ENCODE data around the gene DYNLT5. TPM values are rescaled to one million over a fixed set of nuclear protein-coding genes. Genes with fewer than 3 reads are reported as not detected.

Gene DYNLT5
- total RNA-seq, 1 experiment from 2014 or later: not detected

DNA sequence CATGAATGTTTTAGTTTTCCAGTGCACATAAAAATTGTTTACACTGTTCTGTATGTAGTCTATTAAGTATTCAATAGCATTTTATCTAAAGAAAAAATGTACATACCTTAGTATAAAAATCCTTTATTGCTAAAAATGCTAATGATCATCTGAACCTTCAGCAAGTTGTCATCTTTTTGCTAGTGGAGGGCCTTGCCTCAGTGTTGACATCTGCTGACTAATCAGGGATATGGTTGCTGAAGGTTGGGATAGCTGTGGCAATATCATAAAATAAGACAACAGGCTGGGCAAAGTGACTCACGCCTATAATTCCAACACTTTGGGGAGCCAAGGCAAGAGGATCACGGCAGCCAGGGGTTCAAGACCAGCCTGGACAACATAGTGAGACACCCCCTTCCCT lies 9.0 kb downstream of the DYNLT5 start:
- no peak overlapping the region for H3K4me2 ChIP-seq (ENCODE audit: low read length)
- ChIA-PET CTCF (interaction anchor here (3.6 to 5.4 kb wide), 2 partner anchors 388 to 451 kb away, joined by 17 to 42 read pairs; no protein-coding TSS in a partner anchor), RAD21 (ENCODE audit: low non-redundant PET in 1 of 2, low total read pairs in 2 of 2, uncharacterized antibody in 2 of 2, unreplicated experiment in 2 of 2) (no interaction called here), POLR2A (no interaction called here)
- ATAC-seq (no peak), DNase-seq (ENCODE audit: low read depth, low spot score) (no peak)
- no peaks in the 10 kb centered on the region for H4K20me1 ChIP-seq (ENCODE audit: insufficient read depth)
- no peaks in the 10 kb centered on the region for H3K27me3 ChIP-seq (ENCODE audit: insufficient read depth, low read length)
- H3K79me2 ChIP-seq (ENCODE audit: insufficient read depth, low read length): no peaks in the 10 kb centered on the region
- intact Hi-C loops (cut with micrococcal nuclease): no loop called here
- no peaks in the 10 kb centered on the region for H3K9me3 ChIP-seq (ENCODE audit: control insufficient read depth in 1 of 2, insufficient read depth in 1 of 2, low read depth in 1 of 2, low read length in 2 of 2)
- BruUV-seq (replicated peaks): no TSS peak
- H2AFZ ChIP-seq (ENCODE audit: low read depth, low read length, poor library complexity, severe bottlenecking): no peak overlapping the region
- H3K27ac ChIP-seq (ENCODE audit: low read depth, low read length): no peak overlapping the region
- no peaks in the 10 kb centered on the region for H3K36me3 ChIP-seq (ENCODE audit: control insufficient read depth in 1 of 2, insufficient read depth in 2 of 2, low read length in 2 of 2)
- H3K4me3 ChIP-seq (replicated peaks in 1 of 2; ENCODE audit: low read depth in 1 of 2, low read length in 2 of 2): no peak overlapping the region
- H3K9ac ChIP-seq (ENCODE audit: low read length): no peak overlapping the region
- no peak for TF ChIP-seq CBX3 (IDR thresholded peaks at IDR 0.05; ENCODE audit: low read depth)
- no peak for TF ChIP-seq EGR1 (IDR thresholded peaks at IDR 0.05; ENCODE audit: low read depth)
- no peak for TF ChIP-seq ZFX (IDR thresholded peaks at IDR 0.05)
- TF ChIP-seq FOSL1 (IDR thresholded peaks at IDR 0.05; ENCODE audit: low read depth): no peak
- no peak for TF ChIP-seq SP1 (IDR thresholded peaks at IDR 0.05; ENCODE audit: low read depth)
- TF ChIP-seq, protein P1, sequence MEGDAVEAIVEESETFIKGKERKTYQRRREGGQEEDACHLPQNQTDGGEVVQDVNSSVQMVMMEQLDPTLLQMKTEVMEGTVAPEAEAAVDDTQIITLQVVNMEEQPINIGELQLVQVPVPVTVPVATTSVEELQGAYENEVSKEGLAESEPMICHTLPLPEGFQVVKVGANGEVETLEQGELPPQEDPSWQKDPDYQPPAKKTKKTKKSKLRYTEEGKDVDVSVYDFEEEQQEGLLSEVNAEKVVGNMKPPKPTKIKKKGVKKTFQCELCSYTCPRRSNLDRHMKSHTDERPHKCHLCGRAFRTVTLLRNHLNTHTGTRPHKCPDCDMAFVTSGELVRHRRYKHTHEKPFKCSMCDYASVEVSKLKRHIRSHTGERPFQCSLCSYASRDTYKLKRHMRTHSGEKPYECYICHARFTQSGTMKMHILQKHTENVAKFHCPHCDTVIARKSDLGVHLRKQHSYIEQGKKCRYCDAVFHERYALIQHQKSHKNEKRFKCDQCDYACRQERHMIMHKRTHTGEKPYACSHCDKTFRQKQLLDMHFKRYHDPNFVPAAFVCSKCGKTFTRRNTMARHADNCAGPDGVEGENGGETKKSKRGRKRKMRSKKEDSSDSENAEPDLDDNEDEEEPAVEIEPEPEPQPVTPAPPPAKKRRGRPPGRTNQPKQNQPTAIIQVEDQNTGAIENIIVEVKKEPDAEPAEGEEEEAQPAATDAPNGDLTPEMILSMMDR (IDR thresholded peaks at IDR 0.05 in 2 of 3, conservative IDR thresholded peaks at IDR 0.05 in 1 of 3; ENCODE audit: borderline replicate concordance in 1 of 3, insufficient read depth in 1 of 3, low read depth in 2 of 3, low read length in 2 of 3): no peak
- no peak for TF ChIP-seq ZNF274 (IDR thresholded peaks at IDR 0.05; ENCODE audit: low read depth, low read length)
- no peak for TF ChIP-seq EZH2phosphoT487 (IDR thresholded peaks at IDR 0.05; ENCODE audit: borderline replicate concordance)
- no peak for TF ChIP-seq RAD21 (IDR thresholded peaks at IDR 0.05; ENCODE audit: low read depth)
- TF ChIP-seq CEBPB (IDR thresholded peaks at IDR 0.05; ENCODE audit: low read depth): no peak
- TF ChIP-seq, protein P2, sequence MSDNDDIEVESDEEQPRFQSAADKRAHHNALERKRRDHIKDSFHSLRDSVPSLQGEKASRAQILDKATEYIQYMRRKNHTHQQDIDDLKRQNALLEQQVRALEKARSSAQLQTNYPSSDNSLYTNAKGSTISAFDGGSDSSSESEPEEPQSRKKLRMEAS (IDR thresholded peaks at IDR 0.05): no peak
- TF ChIP-seq YY1 (IDR thresholded peaks at IDR 0.05; ENCODE audit: extremely low read depth, insufficient replicate concordance, low read depth, low read length): no peak
- no peak for TF ChIP-seq SRF (IDR thresholded peaks at IDR 0.05; ENCODE audit: low read depth)
- no peak for TF ChIP-seq SIN3A (IDR thresholded peaks at IDR 0.05; ENCODE audit: low read depth)
- TF ChIP-seq, protein P3, sequence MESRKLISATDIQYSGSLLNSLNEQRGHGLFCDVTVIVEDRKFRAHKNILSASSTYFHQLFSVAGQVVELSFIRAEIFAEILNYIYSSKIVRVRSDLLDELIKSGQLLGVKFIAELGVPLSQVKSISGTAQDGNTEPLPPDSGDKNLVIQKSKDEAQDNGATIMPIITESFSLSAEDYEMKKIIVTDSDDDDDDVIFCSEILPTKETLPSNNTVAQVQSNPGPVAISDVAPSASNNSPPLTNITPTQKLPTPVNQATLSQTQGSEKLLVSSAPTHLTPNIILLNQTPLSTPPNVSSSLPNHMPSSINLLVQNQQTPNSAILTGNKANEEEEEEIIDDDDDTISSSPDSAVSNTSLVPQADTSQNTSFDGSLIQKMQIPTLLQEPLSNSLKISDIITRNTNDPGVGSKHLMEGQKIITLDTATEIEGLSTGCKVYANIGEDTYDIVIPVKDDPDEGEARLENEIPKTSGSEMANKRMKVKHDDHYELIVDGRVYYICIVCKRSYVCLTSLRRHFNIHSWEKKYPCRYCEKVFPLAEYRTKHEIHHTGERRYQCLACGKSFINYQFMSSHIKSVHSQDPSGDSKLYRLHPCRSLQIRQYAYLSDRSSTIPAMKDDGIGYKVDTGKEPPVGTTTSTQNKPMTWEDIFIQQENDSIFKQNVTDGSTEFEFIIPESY (IDR thresholded peaks at IDR 0.05; ENCODE audit: extremely low read depth, insufficient replicate concordance, low read length): no peak
- no peak for TF ChIP-seq EZH2 (IDR thresholded peaks at IDR 0.05)
- TF ChIP-seq JUND (IDR thresholded peaks at IDR 0.05): no peak
- H3K4me1 ChIP-seq (ENCODE audit: control insufficient read depth in 1 of 2, insufficient read depth in 2 of 2, low read length in 2 of 2): 0 out of 4 replicates have a peak, but pooled peaks cover 0 to 2% of the 10 kb centered on the region in 2 experiments
- H3K9me2 ChIP-seq (ENCODE audit: insufficient read depth): no peaks in the 10 kb centered on the region

Measured in HCT116 (cell line).